PC-3 (cell line): ENCODE data around the gene HTR3B. TPM values are rescaled to one million over a fixed set of nuclear protein-coding genes. Genes with fewer than 3 reads are reported as not detected.

Experiments used
- ATAC-seq: fragments of 200-7000 bp; cut with Tn5 transposase; 2 replicates; pipeline ENCODE4 v1.9.1; 2020; ENCODE audit warnings: mild to moderate bottlenecking, moderate library complexity
- BruUV-seq: library from RNA; stranded (reverse); fragments of 400-500 nt; replicated peaks from 2 replicates; lab custom pipeline; 2021; lab: Mats Ljungman, UMichigan
- CTCF ChIA-PET: fragments of 300-600 bp; sonication (Branson Sonifier 250); formaldehyde crosslinking; loops from one replicate; lab custom pipeline; 2022; ENCODE audit warnings: antibody characterized with exemption; lab: Charles Lee
- POLR2A ChIA-PET: fragments of 300-600 bp; sonication (Branson Sonifier 250); formaldehyde crosslinking; loops from one replicate; lab custom pipeline; 2022; ENCODE audit warnings: antibody characterized with exemption; ENCODE audit not compliant: unreplicated experiment; lab: Charles Lee
- DNase-seq: peaks from one replicate; pipeline ENCODE4 v3.0.0-alpha.2; 2015
- H2AFZ ChIP-seq: fragments of 300-600 bp; sonication (generic); 2 replicates; pipeline ENCODE4 v1.6.0; 2016; ENCODE audit warnings: antibody characterized with exemption, low read length
- H3F3A ChIP-seq: fragments of 300-600 bp; sonication (generic); one replicate; pipeline ENCODE4 v1.6.0; 2017; ENCODE audit warnings: antibody characterized with exemption, low read length, control low read depth, mild to moderate bottlenecking; ENCODE audit not compliant: unreplicated experiment
- H3K27ac ChIP-seq: fragments of 300-600 bp; sonication (generic); 2 replicates; pipeline ENCODE4 v1.5.1; 2016; ENCODE audit warnings: mild to moderate bottlenecking, low read length
- H3K27me3 ChIP-seq: fragments of 300-600 bp; sonication (generic); 2 replicates; pipeline ENCODE4 v1.6.1; 2016; ENCODE audit warnings: low read length, mixed read lengths
- H3K36me3 ChIP-seq: fragments of 300-600 bp; sonication (generic); 2 replicates; pipeline ENCODE4 v1.6.1; 2016; ENCODE audit warnings: low read depth, mixed run types, low read length, mixed read lengths
- H3K4me1 ChIP-seq: fragments of 300-600 bp; sonication (generic); 2 replicates; pipeline ENCODE4 v1.5.1; 2016; ENCODE audit warnings: low read length; ENCODE audit not compliant: insufficient read depth
- H3K4me2 ChIP-seq: fragments of 300-600 bp; sonication (generic); 2 replicates; pipeline ENCODE4 v1.6.0; 2016; ENCODE audit warnings: low read length
- H3K4me3 ChIP-seq: fragments of 300-600 bp; sonication (generic); 2 replicates; pipeline ENCODE4 v1.5.1; 2016; ENCODE audit warnings: mild to moderate bottlenecking, low read length, mixed read lengths
- H3K79me2 ChIP-seq: fragments of 300-600 bp; sonication (generic); 2 replicates; pipeline ENCODE4 v1.6.1; 2017; ENCODE audit warnings: low read length, mixed read lengths
- H3K9ac ChIP-seq: fragments of 300-600 bp; sonication (generic); 2 replicates; pipeline ENCODE4 v1.6.0; 2016; ENCODE audit warnings: mild to moderate bottlenecking, low read length
- H3K9me2 ChIP-seq: fragments of 300-600 bp; sonication (generic); replicated peaks from 2 replicates; pipeline ENCODE4 v1.6.1; 2016; ENCODE audit warnings: mixed run types, low read length, mixed read lengths
- H3K9me3 ChIP-seq: fragments of 300-600 bp; sonication (generic); 2 replicates; pipeline ENCODE4 v1.6.1; 2016; ENCODE audit warnings: low read length, mixed read lengths
- H4K20me1 ChIP-seq: fragments of 300-600 bp; sonication (generic); 2 replicates; pipeline ENCODE4 v1.6.1; 2016; ENCODE audit warnings: low read length, mixed read lengths
- EZH2 ChIP-seq: fragments of 300-600 bp; sonication (generic); IDR thresholded peaks from one replicate; pipeline ENCODE4 v1.6.1; 2017; ENCODE audit warnings: antibody characterized with exemption, mild to moderate bottlenecking, low read length; ENCODE audit not compliant: unreplicated experiment
- EZH2phosphoT487 ChIP-seq: fragments of 300-600 bp; sonication (generic); IDR thresholded peaks from 2 replicates; pipeline ENCODE4 v1.6.1; 2018; ENCODE audit warnings: mild to moderate bottlenecking, antibody characterized with exemption, low read length, borderline replicate concordance
- intact Hi-C: fragments of 100-400 bp; cut with micrococcal nuclease; formaldehyde crosslinking; loops from 2 replicates; pipeline ENCODE4 v1.9.0; 2023
- total RNA-seq: library from RNA; depleted of rRNA; stranded (reverse); fragments of >200 nt; gene quantifications from 2 replicates; pipeline ENCODE4 v1.2.3, GENCODE V29; 2014
- TF ChIP-seq, protein P1 (sequence below): fragments of 300-600 bp; sonication (generic); conservative IDR thresholded peaks from 2 replicates; pipeline ENCODE4 v1.5.1; 2017; ENCODE audit warnings: antibody characterized with exemption, low read depth, mild to moderate bottlenecking, low read length

Gene HTR3B
- total RNA-seq, 1 experiment from 2014 or later: not detected

DNA sequence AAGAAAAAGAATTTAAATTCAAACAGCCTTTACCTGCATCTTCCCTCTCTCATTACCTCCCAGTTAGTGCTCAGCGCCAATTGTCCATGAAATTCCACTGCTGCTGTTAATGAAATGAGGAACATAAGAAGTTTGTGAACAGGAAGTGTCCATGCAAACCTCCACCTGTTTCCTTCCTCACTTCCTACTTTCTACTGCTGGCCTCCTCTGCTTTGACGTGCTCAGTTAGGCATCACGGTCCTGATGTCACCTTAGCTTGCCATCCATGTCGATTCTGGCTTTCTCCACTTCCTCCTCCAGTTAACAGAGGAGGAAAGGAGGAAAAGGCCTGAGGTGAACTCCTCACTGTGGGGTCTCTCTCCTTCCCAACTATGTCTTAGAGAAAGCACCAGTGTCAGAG lies 43.4 kb downstream of the HTR3B start:
- no peaks in the 10 kb centered on the region for H4K20me1 ChIP-seq
- H3K27ac ChIP-seq: no peak overlapping the region
- no peak for DNase-seq
- intact Hi-C loops: no loop called here
- BruUV-seq: no TSS peak
- peaks cover 67% of the 10 kb centered on the region for H3K27me3 ChIP-seq
- POLR2A ChIA-PET: no interaction called here
- H3K4me3 ChIP-seq: no peak overlapping the region
- ATAC-seq: no peak
- H3K4me2 ChIP-seq: no peak overlapping the region
- no peaks in the 10 kb centered on the region for H3K36me3 ChIP-seq
- H3K4me1 ChIP-seq: no peaks in the 10 kb centered on the region
- H3K9me2 ChIP-seq: no peaks in the 10 kb centered on the region
- H3K9me3 ChIP-seq: no peaks in the 10 kb centered on the region
- no peaks in the 10 kb centered on the region for H3F3A ChIP-seq
- CTCF ChIA-PET: no interaction called here
- no peak overlapping the region for H2AFZ ChIP-seq
- no peak for TF ChIP-seq EZH2
- TF ChIP-seq, protein P1, sequence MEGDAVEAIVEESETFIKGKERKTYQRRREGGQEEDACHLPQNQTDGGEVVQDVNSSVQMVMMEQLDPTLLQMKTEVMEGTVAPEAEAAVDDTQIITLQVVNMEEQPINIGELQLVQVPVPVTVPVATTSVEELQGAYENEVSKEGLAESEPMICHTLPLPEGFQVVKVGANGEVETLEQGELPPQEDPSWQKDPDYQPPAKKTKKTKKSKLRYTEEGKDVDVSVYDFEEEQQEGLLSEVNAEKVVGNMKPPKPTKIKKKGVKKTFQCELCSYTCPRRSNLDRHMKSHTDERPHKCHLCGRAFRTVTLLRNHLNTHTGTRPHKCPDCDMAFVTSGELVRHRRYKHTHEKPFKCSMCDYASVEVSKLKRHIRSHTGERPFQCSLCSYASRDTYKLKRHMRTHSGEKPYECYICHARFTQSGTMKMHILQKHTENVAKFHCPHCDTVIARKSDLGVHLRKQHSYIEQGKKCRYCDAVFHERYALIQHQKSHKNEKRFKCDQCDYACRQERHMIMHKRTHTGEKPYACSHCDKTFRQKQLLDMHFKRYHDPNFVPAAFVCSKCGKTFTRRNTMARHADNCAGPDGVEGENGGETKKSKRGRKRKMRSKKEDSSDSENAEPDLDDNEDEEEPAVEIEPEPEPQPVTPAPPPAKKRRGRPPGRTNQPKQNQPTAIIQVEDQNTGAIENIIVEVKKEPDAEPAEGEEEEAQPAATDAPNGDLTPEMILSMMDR: no peak
- no peak for TF ChIP-seq EZH2phosphoT487
- H3K79me2 ChIP-seq: no peaks in the 10 kb centered on the region
- no peak overlapping the region for H3K9ac ChIP-seq

DNA sequence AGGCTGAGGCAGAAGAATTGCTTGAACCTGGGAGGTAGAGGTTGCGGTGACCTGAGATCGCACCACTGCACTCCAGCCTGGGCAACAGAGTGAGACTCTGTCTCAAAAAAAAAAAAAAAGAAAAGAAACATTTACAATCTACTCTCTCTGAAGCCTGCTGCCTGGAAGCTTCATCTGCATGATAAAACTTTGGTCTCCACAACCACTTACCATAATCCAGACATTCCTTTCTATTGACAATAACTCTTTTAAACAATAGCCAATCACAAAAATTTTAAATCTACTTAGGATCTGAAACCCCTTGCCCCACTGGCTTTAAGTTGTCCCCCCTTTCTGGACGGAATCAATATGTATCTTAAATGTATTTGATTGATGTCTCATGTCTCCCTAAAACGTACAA lies 45.3 kb downstream of the HTR3B start:
- H3K4me1 ChIP-seq: no peaks in the 10 kb centered on the region
- H3K4me2 ChIP-seq: no peak overlapping the region
- H3K9ac ChIP-seq: no peak overlapping the region
- no peaks in the 10 kb centered on the region for H4K20me1 ChIP-seq
- no peak for ATAC-seq
- no peaks in the 10 kb centered on the region for H3K36me3 ChIP-seq
- ChIA-PET CTCF (no interaction called here), POLR2A (no interaction called here)
- no peak for TF ChIP-seq EZH2
- TF ChIP-seq, protein P1: no peak
- TF ChIP-seq EZH2phosphoT487: no peak
- no peaks in the 10 kb centered on the region for H3K9me3 ChIP-seq
- no peak overlapping the region for H2AFZ ChIP-seq
- no peak for DNase-seq
- intact Hi-C loops: no loop called here
- H3K27ac ChIP-seq: no peak overlapping the region
- H3K27me3 ChIP-seq: peaks cover 68% of the 10 kb centered on the region
- H3K79me2 ChIP-seq: no peaks in the 10 kb centered on the region
- H3F3A ChIP-seq: no peaks in the 10 kb centered on the region
- BruUV-seq: no TSS peak
- H3K4me3 ChIP-seq: no peak overlapping the region
- H3K9me2 ChIP-seq: no peaks in the 10 kb centered on the region

DNA sequence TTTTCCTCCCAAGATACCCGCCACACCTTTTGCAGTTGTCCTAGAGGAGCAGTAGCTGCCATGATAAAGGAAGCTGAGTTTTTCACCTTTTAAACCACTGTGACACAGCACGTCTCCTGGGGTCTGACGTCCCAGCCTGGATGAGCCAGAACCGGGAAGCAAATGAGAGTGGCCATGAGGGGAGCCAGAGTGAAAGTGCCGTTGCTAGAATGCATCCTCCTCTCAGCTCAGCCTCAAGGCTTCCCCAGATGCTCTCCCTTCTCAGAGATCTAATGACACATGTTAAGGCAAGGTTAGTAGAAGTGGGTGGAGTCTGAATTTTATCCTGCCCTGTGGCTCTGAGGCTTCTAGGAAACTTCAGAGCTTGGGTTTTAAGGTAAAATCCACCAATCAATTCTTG lies 46.9 kb downstream of the HTR3B start:
- Histone ChIP-seq H3F3A (no peaks in the 10 kb centered on the region), H3K27ac (no peak overlapping the region), H3K4me3 (no peak overlapping the region), H3K36me3 (no peaks in the 10 kb centered on the region), H3K27me3 (peaks cover 69% of the 10 kb centered on the region), H3K9ac (no peak overlapping the region), H3K4me1 (no peaks in the 10 kb centered on the region), H2AFZ (no peak overlapping the region), H4K20me1 (no peaks in the 10 kb centered on the region), H3K9me2 (no peaks in the 10 kb centered on the region), H3K9me3 (no peaks in the 10 kb centered on the region), H3K79me2 (no peaks in the 10 kb centered on the region), H3K4me2 (no peak overlapping the region)
- no TSS peak for BruUV-seq
- ChIA-PET POLR2A (no interaction called here), CTCF (no interaction called here)
- ATAC-seq (no peak), DNase-seq (no peak)
- TF ChIP-seq EZH2 (no peak), EZH2phosphoT487 (no peak)
- TF ChIP-seq, protein P1: no peak
- intact Hi-C loops: no loop called here
